Calu3 (cell line): ENCODE measurements around the gene RASGRF1. TPM values are rescaled to one million over a fixed set of nuclear protein-coding genes. Genes with fewer than 3 reads are reported as not detected.

Experiments used
- BruUV-seq: library from RNA; stranded (reverse); fragments of 400-500 nt; replicated peaks from 2 replicates; lab custom pipeline; 2021; lab: Mats Ljungman, UMichigan
- CTCF ChIA-PET: fragments of 300-600 bp; sonication (Branson Sonifier 250); formaldehyde crosslinking; loops from one replicate; lab custom pipeline; 2022; ENCODE audit warnings: antibody characterized with exemption; lab: Charles Lee
- DNase-seq: peaks from one replicate; pipeline ENCODE4 v3.0.0; 2022
- H3K27ac Mint-ChIP-seq: one replicate; pipeline ENCODE4 v1.8.0; 2022; ENCODE audit warnings: mixed read lengths; ENCODE audit not compliant: unreplicated experiment
- H3K27me3 Mint-ChIP-seq: one replicate; pipeline ENCODE4 v1.8.0; 2022; ENCODE audit warnings: mixed read lengths; ENCODE audit not compliant: unreplicated experiment
- H3K36me3 Mint-ChIP-seq: one replicate; pipeline ENCODE4 v1.8.0; 2022; ENCODE audit warnings: mild to moderate bottlenecking, moderate library complexity, mixed read lengths; ENCODE audit not compliant: insufficient read depth, unreplicated experiment
- H3K4me1 Mint-ChIP-seq: one replicate; pipeline ENCODE4 v1.8.0; 2022; ENCODE audit warnings: mild to moderate bottlenecking, low read depth, mixed read lengths; ENCODE audit not compliant: unreplicated experiment
- H3K4me3 Mint-ChIP-seq: one replicate; pipeline ENCODE4 v1.8.0; 2022; ENCODE audit warnings: mild to moderate bottlenecking, low read depth, moderate library complexity, mixed read lengths; ENCODE audit not compliant: unreplicated experiment
- H3K9me3 Mint-ChIP-seq: one replicate; pipeline ENCODE4 v1.8.0; 2022; ENCODE audit warnings: low read depth, mixed read lengths; ENCODE audit not compliant: unreplicated experiment
- intact Hi-C: fragments of 100-400 bp; cut with micrococcal nuclease; formaldehyde crosslinking; loops from one replicate; pipeline ENCODE4 v1.10.0; 2022; ENCODE audit not compliant: unreplicated experiment
- total RNA-seq: library from RNA; stranded (reverse); gene quantifications from 2 replicates; pipeline ENCODE4 v1.2.3, GENCODE V29; 2022
- TF ChIP-seq, protein P1 (sequence below): fragments of 200-600 bp; IDR thresholded peaks from one replicate; pipeline ENCODE4 v1.8.0; 2022; ENCODE audit warnings: antibody characterized with exemption; ENCODE audit not compliant: unreplicated experiment

Gene RASGRF1
- total RNA-seq, 1 experiment from 2014 or later, result 2.2 TPM

DNA sequence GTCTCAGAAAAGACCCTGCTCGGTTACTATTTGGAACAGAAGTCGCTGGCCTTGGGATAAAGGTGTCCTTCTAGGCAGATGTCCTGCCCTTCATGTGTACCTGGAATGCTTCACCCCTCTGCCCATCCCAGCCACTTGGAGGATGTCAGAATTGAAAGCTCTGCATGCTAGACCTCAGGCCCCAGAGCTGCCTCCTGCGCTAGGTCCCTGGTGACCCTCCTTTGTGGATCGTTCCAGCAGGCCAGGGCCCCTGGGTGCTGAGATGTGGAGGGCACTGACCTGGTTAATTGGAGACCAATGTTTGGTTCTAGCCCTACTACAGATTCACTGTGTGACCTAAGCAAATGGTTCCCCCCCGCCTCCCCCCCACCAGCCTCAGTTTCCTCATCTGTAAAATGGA, 143.1 kb downstream of the RASGRF1 start:
- Mint-ChIP-seq H3K4me1 (peaks cover 44% of the 10 kb centered on the region), H3K9me3 (no peaks in the 10 kb centered on the region), H3K4me3 (no peak overlapping the region), H3K36me3 (peaks cover 41% of the 10 kb centered on the region), H3K27ac (no peak overlapping the region), H3K27me3 (no peaks in the 10 kb centered on the region)
- no peak for DNase-seq
- TF ChIP-seq, protein P1, sequence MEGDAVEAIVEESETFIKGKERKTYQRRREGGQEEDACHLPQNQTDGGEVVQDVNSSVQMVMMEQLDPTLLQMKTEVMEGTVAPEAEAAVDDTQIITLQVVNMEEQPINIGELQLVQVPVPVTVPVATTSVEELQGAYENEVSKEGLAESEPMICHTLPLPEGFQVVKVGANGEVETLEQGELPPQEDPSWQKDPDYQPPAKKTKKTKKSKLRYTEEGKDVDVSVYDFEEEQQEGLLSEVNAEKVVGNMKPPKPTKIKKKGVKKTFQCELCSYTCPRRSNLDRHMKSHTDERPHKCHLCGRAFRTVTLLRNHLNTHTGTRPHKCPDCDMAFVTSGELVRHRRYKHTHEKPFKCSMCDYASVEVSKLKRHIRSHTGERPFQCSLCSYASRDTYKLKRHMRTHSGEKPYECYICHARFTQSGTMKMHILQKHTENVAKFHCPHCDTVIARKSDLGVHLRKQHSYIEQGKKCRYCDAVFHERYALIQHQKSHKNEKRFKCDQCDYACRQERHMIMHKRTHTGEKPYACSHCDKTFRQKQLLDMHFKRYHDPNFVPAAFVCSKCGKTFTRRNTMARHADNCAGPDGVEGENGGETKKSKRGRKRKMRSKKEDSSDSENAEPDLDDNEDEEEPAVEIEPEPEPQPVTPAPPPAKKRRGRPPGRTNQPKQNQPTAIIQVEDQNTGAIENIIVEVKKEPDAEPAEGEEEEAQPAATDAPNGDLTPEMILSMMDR, result no peak
- CTCF ChIA-PET, result no interaction called here
- no TSS peak for BruUV-seq
- intact Hi-C loops, result no loop called here

DNA sequence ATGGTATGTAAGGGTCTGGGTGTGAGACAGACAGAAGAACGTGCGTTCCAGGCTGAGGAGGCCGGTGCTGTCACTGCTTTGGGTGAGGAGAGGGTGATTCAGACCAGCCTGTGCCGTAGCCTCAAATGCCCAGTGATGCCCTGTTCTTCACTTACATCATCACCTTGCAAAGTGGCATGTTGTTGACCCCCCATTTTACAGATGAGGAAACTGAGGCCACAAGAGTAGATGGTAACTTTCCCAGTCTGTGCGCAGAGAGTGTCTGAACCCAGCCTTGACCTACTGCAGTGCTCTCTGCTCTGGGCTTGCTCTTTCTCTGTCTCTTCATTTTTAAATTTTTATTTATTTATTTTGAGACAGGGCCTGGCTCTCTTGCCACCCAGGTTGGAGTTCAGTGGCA, 144.1 kb downstream of the RASGRF1 start:
- BruUV-seq, result no TSS peak
- TF ChIP-seq, protein P1, result no peak
- intact Hi-C loops, result no loop called here

DNA sequence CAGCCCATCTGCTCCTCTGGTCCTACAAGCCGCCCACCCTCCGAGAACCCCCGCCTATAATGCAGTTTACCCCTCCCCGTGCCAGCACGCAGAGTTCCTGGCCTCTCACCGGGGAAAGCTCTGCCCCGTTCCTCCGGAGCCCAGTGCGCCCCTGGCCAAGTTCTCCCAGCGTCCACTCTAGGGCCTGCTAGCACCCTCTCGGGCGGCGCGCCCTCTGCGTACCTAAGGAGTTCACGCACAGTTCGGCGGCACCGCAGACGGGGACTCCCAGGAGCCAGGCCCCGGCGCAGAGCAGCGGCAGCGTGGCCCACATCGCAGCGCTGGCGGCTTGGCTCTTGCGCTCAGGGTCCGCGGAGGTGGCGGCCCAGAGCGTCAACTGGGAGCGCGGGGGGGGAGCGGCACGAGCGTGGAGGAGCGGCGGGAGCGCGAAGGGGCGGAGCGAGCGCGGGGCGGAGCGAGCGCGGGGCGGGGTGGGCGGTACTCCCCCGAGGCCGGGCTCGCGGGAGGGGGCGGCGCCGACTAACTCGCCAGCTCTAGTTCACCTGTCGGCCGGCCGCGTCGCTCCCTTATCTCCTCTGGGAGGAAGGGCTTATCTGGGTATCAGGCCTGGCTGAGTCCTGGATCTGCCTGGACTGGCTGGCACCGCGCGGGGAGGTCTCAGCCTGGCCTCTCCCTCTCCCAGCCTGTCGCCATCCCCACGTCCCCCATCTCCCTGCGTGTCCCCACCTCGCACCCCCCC, 145.7 kb downstream of the RASGRF1 start, which contains the start of gene CTSH:
Gene CTSH (minus strand): TSS at position 378 of the 739 bp plus-strand sequence. CDS start 65 bp downstream, at position 313.
- BruUV-seq, result no TSS peak
- DNase-seq, result peak; percentile 97
- TF ChIP-seq, protein P1, result no peak
- peaks cover 28% of the 10 kb centered on the region for H3K36me3 Mint-ChIP-seq
- CTCF ChIA-PET, result interaction anchor here (0.6 to 1.6 kb wide), 8 partner anchors 16 to 240 kb away, joined by 3 to 12 read pairs (median 4); no protein-coding TSS in a partner anchor
- peak within 1 kb of the TSS; percentile 100 for H3K4me3 Mint-ChIP-seq
- no peaks in the 10 kb centered on the region for H3K27me3 Mint-ChIP-seq
- no peaks in the 10 kb centered on the region for H3K9me3 Mint-ChIP-seq
- peaks cover 19% of the 10 kb centered on the region for H3K4me1 Mint-ChIP-seq
- intact Hi-C loops, result loop anchor here (1.0 kb wide), 1 partner anchor 34 kb away; no protein-coding TSS in a partner anchor
- H3K27ac Mint-ChIP-seq, result peak within 1 kb of the TSS; percentile 82

More for the DNA sequence above, 144.1 kb downstream of the RASGRF1 start:
- Mint-ChIP-seq H3K4me1 (peaks cover 34% of the 10 kb centered on the region), H3K4me3 (no peak overlapping the region), H3K27ac (no peak overlapping the region), H3K27me3 (no peaks in the 10 kb centered on the region), H3K36me3 (peaks cover 40% of the 10 kb centered on the region), H3K9me3 (no peaks in the 10 kb centered on the region)
- DNase-seq, result no peak
- CTCF ChIA-PET, result interaction anchor here (0.6 to 0.8 kb wide), 2 partner anchors 50 to 226 kb away, joined by 5 to 11 read pairs; no protein-coding TSS in a partner anchor

DNA sequence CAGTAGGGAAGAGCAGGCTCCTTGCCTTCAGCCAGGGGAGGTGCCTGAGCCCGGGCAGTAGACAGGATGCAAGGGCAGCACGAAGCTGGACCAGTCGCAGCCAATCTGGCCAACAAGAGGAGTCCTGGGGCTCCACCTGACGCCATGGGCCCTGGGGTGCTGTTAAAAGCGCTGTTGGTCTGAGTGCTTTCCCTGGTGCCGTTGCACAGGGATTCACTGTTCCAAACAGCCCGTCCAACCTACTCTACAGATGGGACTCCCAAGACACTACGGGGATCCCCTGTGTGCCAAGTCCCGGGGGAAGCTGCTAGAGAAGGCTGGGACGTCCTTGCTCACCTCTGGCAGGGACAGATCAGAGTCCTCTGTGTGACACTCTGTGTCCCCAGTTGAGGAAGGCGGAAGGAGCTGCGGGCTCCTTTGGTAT, 146.4 kb downstream of the RASGRF1 start:
- intact Hi-C loops, result no loop called here
- Mint-ChIP-seq H3K36me3 (peaks cover 22% of the 10 kb centered on the region), H3K27me3 (no peaks in the 10 kb centered on the region), H3K4me3 (peak overlapping the region; percentile 100), H3K9me3 (no peaks in the 10 kb centered on the region), H3K4me1 (peaks cover 13% of the 10 kb centered on the region), H3K27ac (peak overlapping the region; percentile 82)
- no TSS peak for BruUV-seq
- TF ChIP-seq, protein P1, result no peak
- CTCF ChIA-PET, result interaction anchor here (0.6 to 1.6 kb wide), 5 partner anchors 35 to 240 kb away, joined by 3 to 12 read pairs (median 5); no protein-coding TSS in a partner anchor
- DNase-seq, result peak; percentile 43
